Measurements from ENCODE around the gene SLC45A3. TPM values are rescaled to one million over a fixed set of nuclear protein-coding genes. Genes with fewer than 3 reads are reported as not detected.

The SLC45A3 gene
- total RNA-seq, 4 donors from 2014 or later, result 1.2 to 3.1 (median 1.4) TPM

DNA sequence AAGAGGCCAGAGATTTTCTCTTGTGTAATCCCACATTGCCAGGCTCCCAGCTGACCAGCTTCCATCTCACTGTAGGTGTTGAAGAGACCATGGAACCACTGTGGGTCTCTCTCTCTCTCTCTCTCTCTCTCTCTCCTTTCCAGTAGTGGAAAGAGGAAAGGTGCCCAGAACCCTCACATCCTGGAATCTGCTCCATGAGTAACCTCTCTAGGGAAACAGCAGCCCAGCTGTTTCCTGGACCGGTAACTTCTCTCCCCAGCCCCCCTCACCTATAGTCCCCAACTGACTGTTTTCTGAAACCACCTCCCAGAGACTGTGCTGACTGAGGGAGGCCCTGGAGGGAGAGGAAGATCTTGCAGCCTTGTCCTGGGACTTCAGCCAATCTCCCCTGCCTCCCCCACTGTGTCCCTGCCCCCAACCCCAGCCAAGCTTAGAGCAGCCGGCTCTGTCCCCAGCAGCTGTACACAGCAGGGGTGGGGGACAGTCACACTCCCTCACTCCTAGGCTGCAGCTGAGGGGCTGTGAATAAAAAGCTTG lies 20.6 kb upstream of the SLC45A3 start:
- no peak overlapping the region for H3K27ac ChIP-seq
- no peaks in the 10 kb centered on the region for H3K9me3 ChIP-seq
- peaks cover 0 to 15% (median 3%) of the 10 kb centered on the region in 3 donors for H3K4me1 ChIP-seq
- no peaks in the 10 kb centered on the region for H3K27me3 ChIP-seq
- no peak for DNase-seq
- TF ChIP-seq, protein P1, sequence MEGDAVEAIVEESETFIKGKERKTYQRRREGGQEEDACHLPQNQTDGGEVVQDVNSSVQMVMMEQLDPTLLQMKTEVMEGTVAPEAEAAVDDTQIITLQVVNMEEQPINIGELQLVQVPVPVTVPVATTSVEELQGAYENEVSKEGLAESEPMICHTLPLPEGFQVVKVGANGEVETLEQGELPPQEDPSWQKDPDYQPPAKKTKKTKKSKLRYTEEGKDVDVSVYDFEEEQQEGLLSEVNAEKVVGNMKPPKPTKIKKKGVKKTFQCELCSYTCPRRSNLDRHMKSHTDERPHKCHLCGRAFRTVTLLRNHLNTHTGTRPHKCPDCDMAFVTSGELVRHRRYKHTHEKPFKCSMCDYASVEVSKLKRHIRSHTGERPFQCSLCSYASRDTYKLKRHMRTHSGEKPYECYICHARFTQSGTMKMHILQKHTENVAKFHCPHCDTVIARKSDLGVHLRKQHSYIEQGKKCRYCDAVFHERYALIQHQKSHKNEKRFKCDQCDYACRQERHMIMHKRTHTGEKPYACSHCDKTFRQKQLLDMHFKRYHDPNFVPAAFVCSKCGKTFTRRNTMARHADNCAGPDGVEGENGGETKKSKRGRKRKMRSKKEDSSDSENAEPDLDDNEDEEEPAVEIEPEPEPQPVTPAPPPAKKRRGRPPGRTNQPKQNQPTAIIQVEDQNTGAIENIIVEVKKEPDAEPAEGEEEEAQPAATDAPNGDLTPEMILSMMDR (IDR thresholded peaks at IDR 0.05), result no peak
- TF ChIP-seq POLR2A (IDR thresholded peaks at IDR 0.05), result no peak
- peaks cover 0 to 12% (median 0%) of the 10 kb centered on the region in 3 donors for H3K36me3 ChIP-seq
- no peak overlapping the region for H3K4me3 ChIP-seq
- intact Hi-C loops (cut with DNase I), result no loop called here
- WGBS, 2 donors, result 17 to 31% methylated on average over 1 of the region's 2 CpGs

DNA sequence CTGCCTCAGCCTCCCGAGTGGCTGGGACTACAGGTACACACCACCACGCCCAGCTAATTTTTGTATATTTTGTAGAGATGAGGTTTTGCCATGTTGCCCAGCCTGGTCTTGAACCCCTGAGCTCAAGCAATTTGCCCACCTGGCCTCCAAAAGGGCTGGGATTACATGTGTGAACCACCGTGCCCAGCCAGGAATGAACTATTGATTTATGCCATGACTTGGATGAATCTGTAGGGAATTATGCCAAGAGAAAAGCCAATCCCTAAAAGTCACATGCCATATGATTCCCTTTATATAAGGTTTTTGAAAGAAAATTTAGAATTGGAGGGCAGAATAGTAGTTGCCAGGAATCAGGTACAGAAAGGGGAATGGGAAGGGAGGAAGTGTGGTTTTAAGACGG lies 19.1 kb upstream of the SLC45A3 start:
- no peak for DNase-seq
- Histone ChIP-seq H3K4me1 (peaks cover 0 to 11% (median 0%) of the 10 kb centered on the region in 3 donors), H3K27me3 (no peaks in the 10 kb centered on the region), H3K4me3 (no peak overlapping the region), H3K27ac (no peak overlapping the region), H3K9me3 (no peaks in the 10 kb centered on the region), H3K36me3 (peaks cover 0 to 12% (median 0%) of the 10 kb centered on the region in 3 donors)
- intact Hi-C loops (cut with DNase I), result no loop called here
- 70 to 81% methylated on average over 4 of the region's 4 CpGs for WGBS, 2 donors
- TF ChIP-seq, protein P1 (IDR thresholded peaks at IDR 0.05), result no peak
- TF ChIP-seq POLR2A (IDR thresholded peaks at IDR 0.05), result no peak

DNA sequence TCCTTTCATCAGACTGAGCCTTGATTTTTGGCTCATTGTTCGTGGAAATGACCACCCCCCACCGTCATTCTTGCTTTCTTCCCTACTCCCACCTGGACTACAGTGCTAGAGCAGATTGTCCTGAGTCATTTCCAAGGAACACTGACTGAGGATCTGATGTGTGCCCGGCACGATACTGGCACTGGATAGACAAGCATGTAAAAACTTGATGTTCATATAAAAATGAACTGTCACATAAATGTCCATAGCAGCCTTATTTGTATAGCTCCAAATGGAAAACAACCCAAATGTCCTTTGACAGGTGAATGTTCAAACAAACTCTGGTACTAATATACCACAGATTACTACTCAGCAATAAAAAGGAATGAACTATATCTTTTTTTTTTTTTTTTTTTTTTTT lies 18.6 kb upstream of the SLC45A3 start:
- WGBS, 2 donors, result 65 to 88% methylated on average over 4 of the region's 4 CpGs
- intact Hi-C loops (cut with DNase I), result no loop called here
- DNase-seq, result no peak

DNA sequence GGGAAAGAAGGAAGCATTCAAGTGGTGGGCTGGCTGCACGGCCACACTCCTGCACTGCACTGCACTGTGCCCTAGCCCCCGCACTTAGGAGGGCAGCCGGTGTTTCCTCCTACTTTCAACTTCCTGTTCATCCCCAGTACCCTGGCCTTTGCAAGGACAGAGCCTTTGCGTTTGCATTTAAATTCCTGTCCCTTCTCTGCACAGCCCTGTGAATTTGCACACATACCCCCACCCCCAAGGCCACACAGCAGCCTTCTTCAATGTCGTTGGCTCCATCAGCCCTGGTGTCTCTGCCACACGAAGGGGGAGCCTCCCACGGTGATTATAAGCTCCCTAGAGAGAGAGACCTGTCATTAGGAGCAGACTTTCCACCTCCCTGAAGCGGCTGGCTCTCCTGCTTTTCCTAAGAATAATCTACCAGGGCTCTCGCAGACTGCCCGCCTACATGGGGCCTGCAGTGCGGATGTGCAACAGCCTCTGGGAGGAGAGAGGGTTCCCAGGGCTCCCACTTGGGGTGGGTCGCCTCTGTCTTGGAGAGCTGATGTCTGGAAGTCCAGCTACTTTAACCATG lies 13.2 kb upstream of the SLC45A3 start:
- TF ChIP-seq, protein P1 (IDR thresholded peaks at IDR 0.05), result no peak
- no peak for TF ChIP-seq POLR2A (IDR thresholded peaks at IDR 0.05)

More for the DNA sequence above, 18.6 kb upstream of the SLC45A3 start:
- no peaks in the 10 kb centered on the region for H3K9me3 ChIP-seq
- H3K4me3 ChIP-seq, result no peak overlapping the region
- H3K36me3 ChIP-seq, result peaks cover 0 to 9% (median 0%) of the 10 kb centered on the region in 3 donors
- TF ChIP-seq POLR2A (IDR thresholded peaks at IDR 0.05), result no peak
- TF ChIP-seq, protein P1 (IDR thresholded peaks at IDR 0.05), result no peak
- H3K27me3 ChIP-seq, result no peaks in the 10 kb centered on the region
- peaks cover 0 to 10% (median 0%) of the 10 kb centered on the region in 3 donors for H3K4me1 ChIP-seq
- H3K27ac ChIP-seq, result no peak overlapping the region

DNA sequence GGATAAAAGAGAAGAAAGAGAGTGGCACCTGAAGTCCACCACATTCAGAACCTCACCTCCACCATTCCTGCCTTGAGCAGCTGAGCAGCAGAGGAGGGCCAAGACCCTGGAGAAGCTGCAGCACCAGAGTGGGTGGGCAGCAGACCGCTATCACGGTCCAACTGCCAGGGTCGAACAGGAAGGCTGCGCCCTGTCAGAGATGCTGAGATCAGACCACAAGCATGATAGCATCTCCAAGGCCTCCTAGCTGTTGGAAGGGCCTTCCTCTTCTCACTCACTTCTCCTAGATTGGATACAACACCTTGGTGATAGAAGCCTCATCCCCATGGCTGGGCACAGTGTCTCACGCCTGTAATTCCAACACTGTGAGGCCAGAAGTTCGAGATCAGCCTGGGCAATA lies 12.1 kb upstream of the SLC45A3 start:
- Histone ChIP-seq H3K4me3 (no peak overlapping the region), H3K9me3 (no peaks in the 10 kb centered on the region), H3K4me1 (no peaks in the 10 kb centered on the region), H3K27me3 (no peaks in the 10 kb centered on the region), H3K36me3 (no peaks in the 10 kb centered on the region), H3K27ac (no peak overlapping the region)
- TF ChIP-seq, protein P1 (IDR thresholded peaks at IDR 0.05), result no peak
- no peak for TF ChIP-seq POLR2A (IDR thresholded peaks at IDR 0.05)
- 66 to 81% methylated on average over 5 of the region's 6 CpGs for WGBS, 2 donors
- intact Hi-C loops (cut with DNase I), result no loop called here
- no peak for DNase-seq

More for the DNA sequence above, 13.2 kb upstream of the SLC45A3 start:
- WGBS, 2 donors, result 55 to 56% methylated on average over 8 to 10 of the region's 12 CpGs
- no peaks in the 10 kb centered on the region for H3K27me3 ChIP-seq
- no peak for DNase-seq
- no peaks in the 10 kb centered on the region for H3K36me3 ChIP-seq
- H3K4me3 ChIP-seq, result no peak overlapping the region
- no peaks in the 10 kb centered on the region for H3K4me1 ChIP-seq
- H3K27ac ChIP-seq, result no peak overlapping the region
- H3K9me3 ChIP-seq, result no peaks in the 10 kb centered on the region
- intact Hi-C loops (cut with DNase I), result no loop called here

Measured in esophagus squamous epithelium (tissue), 5 donors.